ENCODE measurements around the gene BEST2. TPM values are rescaled to one million over a fixed set of nuclear protein-coding genes. Genes with fewer than 3 reads are reported as not detected.

BEST2 gene
- polyA plus RNA-seq, 1 donor from 2014 or later: not detected

GRCh38 chr19:12769689-12770088 lies 18.1 kb downstream of the BEST2 start:
- Histone ChIP-seq H3K9ac (ENCODE audit: low read length) (no peak overlapping the region), H3K9me3 (ENCODE audit: low read length) (no peaks in the 10 kb centered on the region), H3K27me3 (ENCODE audit: insufficient read depth, low read depth, low read length) (no peaks in the 10 kb centered on the region), H3K36me3 (ENCODE audit: insufficient read depth, low read length) (no peaks in the 10 kb centered on the region), H2AFZ (ENCODE audit: low read depth, low read length) (no peak overlapping the region), H3K27ac (ENCODE audit: low read length) (no peak overlapping the region), H3K9me2 (ENCODE audit: insufficient read depth, low read length) (no peaks in the 10 kb centered on the region), H4K20me1 (ENCODE audit: insufficient read depth) (no peaks in the 10 kb centered on the region), H3K4me2 (ENCODE audit: low read length) (no peak overlapping the region), H3K79me2 (replicated peaks; ENCODE audit: insufficient read depth, low read length) (no peaks in the 10 kb centered on the region), H3K4me3 (ENCODE audit: low read length) (no peak overlapping the region), H3F3A (ENCODE audit: insufficient read depth, low read length, poor library complexity, severe bottlenecking) (no peaks in the 10 kb centered on the region)
- TF ChIP-seq CTCF (IDR thresholded peaks at IDR 0.05; ENCODE audit: poor library complexity, severe bottlenecking) (no peak), MXI1 (conservative IDR thresholded peaks at IDR 0.05; ENCODE audit: poor library complexity, severe bottlenecking) (no peak), EZH2 (IDR thresholded peaks at IDR 0.05; ENCODE audit: borderline replicate concordance, insufficient read depth, low read length, poor library complexity, severe bottlenecking) (no peak), SMC3 (conservative IDR thresholded peaks at IDR 0.05; ENCODE audit: poor library complexity) (no peak), TAF1 (IDR thresholded peaks at IDR 0.05; ENCODE audit: low read depth) (no peak), RAD21 (conservative IDR thresholded peaks at IDR 0.05) (no peak), POLR2AphosphoS5 (IDR thresholded peaks at IDR 0.05) (no peak), EP300 (conservative IDR thresholded peaks at IDR 0.05; ENCODE audit: poor library complexity, severe bottlenecking) (no peak)
- TF ChIP-seq, protein P1, sequence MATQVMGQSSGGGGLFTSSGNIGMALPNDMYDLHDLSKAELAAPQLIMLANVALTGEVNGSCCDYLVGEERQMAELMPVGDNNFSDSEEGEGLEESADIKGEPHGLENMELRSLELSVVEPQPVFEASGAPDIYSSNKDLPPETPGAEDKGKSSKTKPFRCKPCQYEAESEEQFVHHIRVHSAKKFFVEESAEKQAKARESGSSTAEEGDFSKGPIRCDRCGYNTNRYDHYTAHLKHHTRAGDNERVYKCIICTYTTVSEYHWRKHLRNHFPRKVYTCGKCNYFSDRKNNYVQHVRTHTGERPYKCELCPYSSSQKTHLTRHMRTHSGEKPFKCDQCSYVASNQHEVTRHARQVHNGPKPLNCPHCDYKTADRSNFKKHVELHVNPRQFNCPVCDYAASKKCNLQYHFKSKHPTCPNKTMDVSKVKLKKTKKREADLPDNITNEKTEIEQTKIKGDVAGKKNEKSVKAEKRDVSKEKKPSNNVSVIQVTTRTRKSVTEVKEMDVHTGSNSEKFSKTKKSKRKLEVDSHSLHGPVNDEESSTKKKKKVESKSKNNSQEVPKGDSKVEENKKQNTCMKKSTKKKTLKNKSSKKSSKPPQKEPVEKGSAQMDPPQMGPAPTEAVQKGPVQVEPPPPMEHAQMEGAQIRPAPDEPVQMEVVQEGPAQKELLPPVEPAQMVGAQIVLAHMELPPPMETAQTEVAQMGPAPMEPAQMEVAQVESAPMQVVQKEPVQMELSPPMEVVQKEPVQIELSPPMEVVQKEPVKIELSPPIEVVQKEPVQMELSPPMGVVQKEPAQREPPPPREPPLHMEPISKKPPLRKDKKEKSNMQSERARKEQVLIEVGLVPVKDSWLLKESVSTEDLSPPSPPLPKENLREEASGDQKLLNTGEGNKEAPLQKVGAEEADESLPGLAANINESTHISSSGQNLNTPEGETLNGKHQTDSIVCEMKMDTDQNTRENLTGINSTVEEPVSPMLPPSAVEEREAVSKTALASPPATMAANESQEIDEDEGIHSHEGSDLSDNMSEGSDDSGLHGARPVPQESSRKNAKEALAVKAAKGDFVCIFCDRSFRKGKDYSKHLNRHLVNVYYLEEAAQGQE (IDR thresholded peaks at IDR 0.05; ENCODE audit: borderline replicate concordance): no peak

- H3K4me2 ChIP-seq (ENCODE audit: low read length): no peak overlapping the region
- no peaks in the 10 kb centered on the region for H3K9me2 ChIP-seq (ENCODE audit: insufficient read depth, low read length)
- no peaks in the 10 kb centered on the region for H3K9me3 ChIP-seq (ENCODE audit: low read length)
- no peaks in the 10 kb centered on the region for H3K79me2 ChIP-seq (replicated peaks; ENCODE audit: insufficient read depth, low read length)
- H3K4me3 ChIP-seq (ENCODE audit: low read length): no peak overlapping the region
- H3K9ac ChIP-seq (ENCODE audit: low read length): no peak overlapping the region
- H3K36me3 ChIP-seq (ENCODE audit: insufficient read depth, low read length): no peaks in the 10 kb centered on the region
- no peaks in the 10 kb centered on the region for H4K20me1 ChIP-seq (ENCODE audit: insufficient read depth)
- H3K27me3 ChIP-seq (ENCODE audit: insufficient read depth, low read depth, low read length): no peaks in the 10 kb centered on the region
- no peak overlapping the region for H3K27ac ChIP-seq (ENCODE audit: low read length)
- H3F3A ChIP-seq (ENCODE audit: insufficient read depth, low read length, poor library complexity, severe bottlenecking): no peaks in the 10 kb centered on the region
- H2AFZ ChIP-seq (ENCODE audit: low read depth, low read length): no peak overlapping the region
- TF ChIP-seq SMC3 (conservative IDR thresholded peaks at IDR 0.05; ENCODE audit: poor library complexity) (no peak), MXI1 (conservative IDR thresholded peaks at IDR 0.05; ENCODE audit: poor library complexity, severe bottlenecking) (no peak), POLR2AphosphoS5 (IDR thresholded peaks at IDR 0.05) (no peak), CTCF (IDR thresholded peaks at IDR 0.05; ENCODE audit: poor library complexity, severe bottlenecking) (no peak), EZH2 (IDR thresholded peaks at IDR 0.05; ENCODE audit: borderline replicate concordance, insufficient read depth, low read length, poor library complexity, severe bottlenecking) (no peak), TAF1 (IDR thresholded peaks at IDR 0.05; ENCODE audit: low read depth) (no peak), EP300 (conservative IDR thresholded peaks at IDR 0.05; ENCODE audit: poor library complexity, severe bottlenecking) (no peak), RAD21 (conservative IDR thresholded peaks at IDR 0.05) (no peak)
- TF ChIP-seq, protein P1 (IDR thresholded peaks at IDR 0.05; ENCODE audit: borderline replicate concordance): no peak
Observed at GRCh38 chr19:12770922-12771321, 19.3 kb downstream of the BEST2 start.

All from neural cell (in vitro differentiated cells).